Adipose tissue (tissue), 3 donors: Measurements from ENCODE around the gene ACTG1. TPM values are rescaled to one million over a fixed set of nuclear protein-coding genes. Genes with fewer than 3 reads are reported as not detected.

ENCODE experiments used
- H3K27ac ChIP-seq: one replicate; pipeline ENCODE4 v1.5.1; 2013; ENCODE audit warnings: low read depth, low read length
- WGBS, 3 donors: extraction: QIAGEN DNeasy Blood & Tissue Kit; methylation state at CpG; one replicate each; pipeline ENCODE4 v1.1.7; 2013; 5-methylcytosine and 5-hydroxymethylcytosine counted together
- polyA plus RNA-seq, 3 donors: library from polyadenylated mRNA; stranded (reverse); fragments of 200-250 nt; gene quantifications; one replicate each; pipeline ENCODE4 v1.2.3, GENCODE V29; 2013
- donor health status: healthy with polysubstance abuse.
- donor health status: Bipolar disorder and iron deficiency.
- donor health status: healthy.

The ACTG1 gene
- polyA plus RNA-seq, 3 donors = 1,930 to 3,527 (median 2,831) TPM

DNA sequence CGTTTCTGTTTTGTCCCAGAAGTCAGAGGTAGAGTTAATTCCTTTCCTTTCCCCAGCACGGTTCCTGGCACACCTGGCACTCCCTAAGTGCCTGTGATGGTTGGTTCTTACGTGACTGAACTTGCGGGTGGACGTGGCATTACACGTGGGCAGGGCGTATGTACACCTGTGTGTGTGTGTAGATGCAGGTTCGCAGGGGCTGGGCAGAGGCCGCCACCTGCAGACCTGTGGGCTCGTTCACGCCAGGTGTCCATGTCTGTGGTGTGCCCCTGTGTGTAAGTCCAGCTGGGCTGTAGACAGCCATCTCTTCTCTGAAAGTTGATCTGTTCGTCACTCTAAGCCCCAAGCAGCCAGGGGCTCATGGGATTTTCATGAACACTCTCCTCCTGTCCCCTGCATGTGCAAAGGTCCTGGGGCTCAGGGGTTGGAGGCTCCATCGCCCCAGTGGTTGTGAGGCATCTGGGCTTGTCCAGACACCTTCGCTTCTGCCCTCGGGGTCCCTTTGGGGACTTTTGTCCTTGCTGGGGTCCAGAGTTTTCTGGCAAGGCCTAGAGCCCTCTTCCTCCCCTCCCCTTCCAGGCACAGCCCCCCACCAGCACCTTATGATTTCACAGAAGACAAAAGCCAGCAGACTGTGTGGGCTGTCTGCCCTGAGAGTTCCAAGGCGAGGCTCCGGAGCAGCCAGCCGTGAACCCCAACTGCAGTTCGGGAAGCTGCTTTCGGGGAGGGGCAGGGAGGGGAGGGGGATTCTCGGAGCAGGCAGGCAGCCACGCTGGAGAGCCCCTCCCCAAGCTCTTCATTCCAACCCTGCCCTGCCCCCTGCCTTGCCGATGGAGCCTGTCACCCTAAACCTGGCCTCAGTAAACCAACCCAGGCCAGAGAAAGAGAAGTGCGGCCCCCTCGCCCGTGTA is 10.1 kb upstream of the ACTG1 start:
- 70 to 81% (median 70%) methylated on average over 26 of the region's 26 CpGs for WGBS, 3 donors

DNA sequence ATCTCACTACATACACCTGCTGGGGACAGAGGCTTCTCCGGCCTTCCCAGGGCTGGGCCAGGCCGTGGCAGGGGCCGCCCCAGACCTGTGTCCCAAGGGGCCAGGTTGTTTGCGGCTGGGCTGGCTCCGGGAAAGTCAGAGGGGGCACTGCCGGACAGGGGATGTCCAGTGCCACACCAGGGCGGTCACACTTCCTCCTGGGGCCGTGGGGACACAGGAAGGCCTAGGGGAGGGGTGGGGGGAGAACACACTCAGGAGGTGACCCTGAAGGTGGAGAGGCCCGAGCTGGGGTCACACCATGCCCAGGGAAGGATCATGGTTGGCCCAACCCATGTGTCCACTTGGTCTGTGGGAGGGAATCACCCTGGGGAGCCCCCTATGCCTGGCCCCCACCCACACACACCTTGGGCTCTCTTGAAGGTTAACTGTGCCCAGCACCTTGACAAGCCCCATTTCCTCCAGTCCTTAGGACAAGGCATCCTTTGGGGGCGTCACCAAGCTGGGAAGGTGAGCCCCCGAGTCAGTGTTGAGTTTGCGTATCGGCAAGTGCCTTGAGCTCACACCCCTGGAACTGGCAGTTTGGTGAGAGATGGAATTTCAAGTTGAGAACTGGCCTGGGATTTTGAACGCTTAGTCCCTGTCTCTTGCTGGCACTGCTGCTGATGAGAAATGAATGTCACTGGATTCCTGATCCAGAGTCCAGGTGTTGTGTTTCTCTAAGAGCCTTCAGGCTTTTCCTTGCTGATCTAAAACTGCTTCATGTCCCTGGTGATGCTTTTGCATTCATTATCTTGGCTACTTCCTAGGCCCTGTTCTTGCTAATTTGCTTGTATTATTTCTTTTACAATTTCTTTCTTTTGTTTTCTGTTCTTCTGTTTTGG is 7.7 kb upstream of the ACTG1 start:
- H3K27ac ChIP-seq = no peak overlapping the region
- WGBS, 3 donors = 66 to 80% (median 71%) methylated on average over 13 to 14 of the region's 14 CpGs

More for the DNA sequence above, 10.1 kb upstream of the ACTG1 start:
- H3K27ac ChIP-seq = no peak overlapping the region

DNA sequence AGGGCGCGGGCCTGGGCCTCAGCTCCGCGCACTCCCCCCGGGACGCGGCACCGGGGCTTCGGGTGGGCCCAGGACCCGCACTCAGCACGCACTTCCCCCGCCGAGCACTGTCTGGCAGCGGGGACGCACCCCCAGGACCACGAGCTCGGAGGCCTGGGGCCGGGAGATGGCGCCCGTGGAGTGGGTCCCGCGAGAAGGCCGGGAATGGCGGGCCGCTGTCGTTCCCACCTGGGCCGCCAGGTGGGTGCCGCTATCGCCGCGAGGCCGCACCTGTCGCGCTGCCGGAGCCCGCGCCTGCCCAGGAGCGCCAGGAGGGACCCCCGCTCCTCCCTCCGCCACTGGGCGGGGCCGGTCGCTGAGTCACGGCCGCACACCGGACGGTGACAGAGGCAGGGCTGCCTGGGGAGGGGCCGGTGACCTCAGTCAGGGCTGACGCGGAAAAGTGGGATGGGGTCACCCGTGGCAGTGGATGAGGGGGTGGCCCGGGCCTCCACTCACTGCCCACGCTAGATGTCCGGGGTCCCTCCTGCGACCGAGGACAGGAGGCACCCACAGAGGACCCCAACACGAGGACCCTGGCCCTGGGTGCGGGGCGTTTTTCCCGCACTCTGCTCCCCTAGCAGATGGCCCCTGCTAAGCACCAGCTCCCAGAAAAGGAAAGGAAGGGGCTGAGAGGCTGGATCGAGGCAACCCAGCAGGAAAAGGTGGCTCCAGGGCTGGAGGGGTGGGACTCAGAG is 6.9 kb upstream of the ACTG1 start:
- WGBS, 3 donors = 5 to 9% (median 8%) methylated on average over 46 to 61 of the region's 61 CpGs

DNA sequence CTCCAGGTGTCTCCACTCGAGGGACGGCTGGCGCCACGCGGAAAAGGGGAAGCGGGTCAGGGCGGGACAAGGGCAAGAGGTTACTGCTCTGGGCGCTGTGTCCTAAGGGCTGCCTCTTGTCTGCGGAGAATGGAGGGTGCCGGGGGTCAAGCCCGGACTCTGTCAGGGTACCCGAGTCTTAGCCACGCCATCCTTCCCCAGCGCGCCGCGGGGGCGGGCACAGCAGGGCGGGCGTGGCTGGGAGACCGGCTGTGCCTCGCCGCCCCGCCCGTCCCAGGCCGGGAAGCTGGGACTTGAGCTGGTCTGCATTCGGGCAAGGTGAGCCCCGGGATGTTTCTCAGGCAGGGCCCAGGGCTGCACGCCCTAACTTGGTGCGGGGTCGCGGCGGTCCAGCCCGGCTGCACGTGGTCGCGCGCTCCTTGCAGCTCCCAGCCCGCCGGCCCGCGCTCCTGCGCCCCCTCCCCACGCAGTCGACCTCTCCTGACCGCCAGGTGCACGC is 6.2 kb upstream of the ACTG1 start:
- WGBS, 3 donors = 1 to 19% (median 2%) methylated on average over 36 to 47 of the region's 47 CpGs
- peak overlapping the region; percentile 1 for H3K27ac ChIP-seq

More for the DNA sequence above, 6.9 kb upstream of the ACTG1 start:
- no peak overlapping the region for H3K27ac ChIP-seq

DNA sequence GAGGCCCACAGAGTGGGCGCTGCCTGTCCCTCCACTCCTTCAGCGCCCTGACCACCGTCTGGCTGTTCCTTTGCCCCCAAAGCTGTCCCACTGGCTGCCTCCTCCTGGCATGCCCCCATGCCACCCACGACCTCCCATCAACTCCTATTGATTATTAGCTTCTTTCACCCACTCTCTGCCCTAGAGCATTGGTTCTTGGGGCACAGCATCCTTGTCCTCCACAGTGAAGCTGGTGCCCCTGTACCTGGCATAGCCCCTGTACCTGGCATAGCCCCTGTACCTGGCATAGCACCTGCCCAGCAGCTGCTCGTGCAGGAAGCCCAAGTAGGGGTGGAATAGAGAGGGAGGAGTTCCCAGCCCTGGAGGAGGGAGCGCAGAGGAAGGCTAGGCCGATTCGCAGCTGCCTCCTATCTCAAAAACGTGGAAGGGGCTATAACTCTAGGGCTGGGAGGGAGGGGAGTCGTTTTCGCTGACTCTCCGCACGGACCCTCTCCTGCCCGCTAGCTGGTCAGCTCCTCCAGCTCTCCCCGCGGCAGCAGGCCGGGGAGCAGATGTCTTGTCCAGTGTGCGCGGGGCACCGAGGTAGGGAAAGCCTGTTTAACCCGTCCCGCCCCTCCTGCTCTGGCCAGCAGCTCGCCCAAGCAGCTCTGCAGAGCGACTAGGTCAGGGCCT is 5.7 kb upstream of the ACTG1 start:
- H3K27ac ChIP-seq = peak overlapping the region; percentile 1
- WGBS, 3 donors = 42 to 56% (median 45%) methylated on average over 21 to 24 of the region's 24 CpGs

DNA sequence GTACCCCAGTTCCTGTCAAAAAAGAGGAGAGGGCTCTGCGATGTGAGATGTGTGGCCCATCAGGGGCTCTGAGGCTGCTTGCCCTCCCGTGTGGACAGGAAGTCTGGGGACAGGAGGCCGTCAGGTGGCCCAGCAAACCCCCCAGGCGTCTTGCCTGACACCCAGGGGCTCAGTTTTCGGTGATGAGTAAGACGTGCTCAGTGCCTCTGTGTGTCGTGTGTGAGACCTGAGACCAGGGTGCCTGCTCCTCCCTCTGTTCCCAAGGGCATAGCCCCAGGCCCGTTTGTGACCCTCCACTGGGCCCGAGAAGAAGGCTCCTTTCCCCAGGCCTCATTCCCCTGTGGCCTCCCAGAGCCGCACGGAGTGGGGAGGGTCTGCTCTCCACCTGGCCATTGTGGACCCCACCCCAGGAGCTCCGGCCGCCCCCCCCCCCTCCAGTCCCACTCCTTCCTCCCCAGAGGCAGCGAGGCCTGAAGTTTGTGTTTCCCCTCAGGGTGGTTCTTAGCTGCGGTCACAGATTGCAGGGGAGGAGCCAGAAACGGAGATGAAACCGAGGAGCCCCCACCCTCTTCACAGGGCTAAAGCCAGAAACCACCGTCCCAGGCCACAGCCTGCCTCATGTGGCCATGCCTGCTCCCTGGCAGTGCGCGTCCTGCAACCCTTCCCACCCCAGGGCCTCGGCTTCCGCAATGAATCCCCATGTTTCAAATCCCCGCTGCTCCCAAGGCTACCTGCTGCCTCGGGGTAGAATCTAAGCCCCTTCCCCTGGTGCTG is 4.9 kb upstream of the ACTG1 start:
- H3K27ac ChIP-seq = no peak overlapping the region
- WGBS, 3 donors = 63 to 75% (median 70%) methylated on average over 23 to 24 of the region's 24 CpGs

DNA sequence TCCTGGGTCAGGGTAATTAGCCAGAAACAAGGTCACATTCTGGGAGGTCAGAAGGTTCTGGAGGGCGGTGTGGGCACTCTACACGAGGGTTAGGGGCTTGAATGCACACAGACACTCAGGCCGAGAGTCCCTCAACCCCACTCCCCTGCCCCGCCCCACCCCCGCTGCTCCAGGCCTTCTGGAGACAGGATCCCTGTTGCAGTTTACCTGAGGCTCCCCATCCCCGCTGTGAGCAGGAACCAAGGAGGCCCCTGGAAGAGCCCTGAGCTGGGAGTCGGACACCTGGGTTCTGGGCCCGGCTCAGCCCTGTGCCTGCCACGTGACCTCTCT is 4.4 kb upstream of the ACTG1 start:
- no peak overlapping the region for H3K27ac ChIP-seq
- 85 to 93% (median 89%) methylated on average over 9 of the region's 9 CpGs for WGBS, 3 donors

DNA sequence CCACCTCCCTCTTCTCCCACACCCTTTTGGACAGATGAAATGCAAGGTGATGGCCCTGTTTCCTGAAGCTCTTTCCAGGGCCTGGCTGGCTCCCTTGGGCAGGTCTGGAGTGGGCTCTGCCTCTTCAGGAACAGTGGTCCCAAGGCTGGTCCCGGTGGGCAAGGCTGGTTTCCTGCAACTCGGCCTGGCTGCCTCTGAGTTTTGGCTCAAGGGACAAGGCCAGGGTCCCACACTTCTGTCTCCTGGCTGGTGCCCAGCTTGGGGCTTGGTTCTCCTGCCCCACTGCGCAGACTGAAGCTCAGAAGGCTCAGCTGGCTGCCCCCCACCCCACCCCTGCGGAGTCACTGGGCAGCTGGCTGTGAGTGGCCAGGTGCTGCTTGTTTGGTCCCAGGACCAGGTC is 3.8 kb upstream of the ACTG1 start:
- no peak overlapping the region for H3K27ac ChIP-seq
- 73 to 84% (median 84%) methylated on average over 4 of the region's 4 CpGs for WGBS, 3 donors

DNA sequence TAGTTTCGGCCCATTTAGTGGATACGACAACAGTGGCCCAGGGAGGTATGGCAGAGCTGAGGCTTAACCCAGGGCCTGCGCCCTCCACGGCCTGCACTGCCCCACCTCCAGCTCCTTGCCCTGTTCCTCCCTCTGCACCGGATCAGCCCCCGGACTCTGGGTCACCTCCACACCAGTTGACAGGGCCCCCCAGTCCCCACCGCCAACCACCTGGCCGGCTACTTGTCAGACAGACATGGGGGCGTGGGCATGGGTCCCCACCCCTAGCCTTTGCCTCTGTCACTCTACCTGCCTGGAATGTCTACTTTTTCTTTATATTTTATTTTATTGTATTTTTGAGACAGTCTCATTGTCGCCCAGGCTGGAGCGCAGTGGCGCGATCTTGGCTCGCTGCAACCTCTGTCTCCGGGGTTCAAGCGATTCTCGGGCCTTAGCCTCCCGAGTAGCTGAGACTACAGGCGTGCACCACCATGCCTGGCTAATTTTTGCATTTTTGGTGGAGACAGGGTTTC is 3.0 kb upstream of the ACTG1 start:
- WGBS, 3 donors = 53 to 72% (median 60%) methylated on average over 19 of the region's 19 CpGs

DNA sequence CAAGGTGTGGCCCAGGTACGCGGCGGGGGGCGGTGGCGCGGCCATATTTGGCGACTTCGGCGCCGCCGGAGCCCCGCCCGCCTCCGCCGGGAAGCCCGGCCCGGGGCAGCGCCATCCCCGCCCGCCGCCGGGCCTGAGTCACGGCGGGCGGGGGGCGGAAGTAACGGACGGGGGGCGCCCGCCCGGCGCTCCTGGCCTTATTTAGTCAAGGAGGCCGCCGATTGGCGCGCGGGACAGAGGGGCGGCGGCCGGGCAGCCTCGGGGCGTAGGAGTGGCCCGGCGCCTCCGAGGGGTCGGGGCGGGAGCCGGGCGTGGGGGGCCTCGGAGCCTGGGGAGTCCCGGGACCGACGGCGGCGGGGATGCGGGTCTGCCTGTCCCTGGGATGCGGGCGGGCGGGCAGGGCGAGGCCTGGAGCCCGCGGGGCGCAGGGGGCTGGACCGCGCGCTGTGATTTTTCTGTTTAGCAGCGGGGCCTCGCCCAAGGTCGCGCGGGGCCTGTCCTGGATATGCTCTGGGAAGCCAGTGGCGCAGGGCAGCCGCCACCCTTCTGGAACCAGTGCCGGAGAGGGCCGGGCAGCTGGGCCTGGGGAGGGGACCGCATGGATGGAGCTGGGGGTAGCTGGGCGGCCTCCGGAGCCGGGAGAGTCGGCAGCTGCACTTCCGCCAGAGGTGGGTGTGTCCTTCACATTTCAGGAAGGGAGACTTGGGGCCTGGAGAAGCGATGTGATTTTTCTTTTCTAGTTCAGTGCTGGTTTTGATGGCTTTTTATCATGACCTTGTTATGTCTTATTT is 2.3 kb upstream of the ACTG1 start:
- 0 to 1% (median 0%) methylated on average over 48 to 82 of the region's 82 CpGs for WGBS, 3 donors
- H3K27ac ChIP-seq = peak overlapping the region; percentile 99

More for the DNA sequence above, 3.0 kb upstream of the ACTG1 start:
- H3K27ac ChIP-seq = no peak overlapping the region

DNA sequence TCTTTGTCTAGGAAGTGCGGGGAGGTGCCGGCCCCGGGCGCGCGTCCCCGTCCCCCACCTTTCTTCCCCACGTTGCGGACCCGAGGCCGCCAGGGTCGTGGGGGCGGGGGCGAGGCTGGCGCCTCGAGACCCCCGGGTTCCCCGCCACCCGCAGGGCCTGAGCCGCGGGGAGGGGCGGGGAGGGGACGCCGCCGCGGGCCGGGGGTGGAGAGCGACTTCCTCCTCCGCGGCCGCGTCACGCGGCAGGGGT is 1.8 kb upstream of the ACTG1 start:
- peak overlapping the region; percentile 99 for H3K27ac ChIP-seq
- WGBS, 3 donors = 0 to 2% (median 1%) methylated on average over 21 to 34 of the region's 34 CpGs

DNA sequence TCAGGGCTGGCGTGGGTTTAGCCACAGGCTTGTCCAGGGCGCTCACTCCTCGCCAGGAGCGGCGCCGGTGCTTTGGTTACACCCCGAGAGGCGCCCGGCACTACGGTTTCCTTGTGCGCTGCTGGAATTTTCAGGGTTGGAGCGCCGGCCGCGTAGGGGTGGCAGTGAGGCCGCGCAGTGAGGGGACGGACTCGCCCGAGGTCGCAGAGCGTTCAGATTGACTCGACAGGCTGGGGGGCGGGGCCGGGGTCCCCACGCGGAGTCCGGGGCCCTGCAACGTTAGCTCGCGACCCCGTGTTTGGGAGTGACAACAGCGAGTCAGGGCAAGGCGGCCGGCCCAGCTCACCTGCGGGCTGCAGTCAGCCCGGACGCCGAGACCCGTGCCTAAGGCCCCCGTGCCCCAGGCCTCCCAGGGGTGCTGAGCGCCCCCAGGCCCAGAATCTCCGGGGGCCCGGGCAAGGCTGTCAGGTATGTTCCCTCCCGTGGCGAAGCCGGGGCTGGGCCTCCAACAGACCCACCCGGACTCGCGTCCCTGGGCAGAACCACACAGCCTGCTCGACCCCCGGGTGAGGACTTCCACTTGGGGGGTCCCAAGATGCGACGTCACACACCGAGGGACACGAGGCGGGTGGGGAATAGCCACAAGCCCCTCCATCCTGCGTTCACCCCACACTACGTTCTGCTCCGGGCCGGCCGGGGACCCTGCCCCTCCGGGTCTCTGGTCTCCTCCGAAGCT is 1.3 kb upstream of the ACTG1 start:
- 1% methylated on average over 58 to 64 of the region's 64 CpGs for WGBS, 3 donors

DNA sequence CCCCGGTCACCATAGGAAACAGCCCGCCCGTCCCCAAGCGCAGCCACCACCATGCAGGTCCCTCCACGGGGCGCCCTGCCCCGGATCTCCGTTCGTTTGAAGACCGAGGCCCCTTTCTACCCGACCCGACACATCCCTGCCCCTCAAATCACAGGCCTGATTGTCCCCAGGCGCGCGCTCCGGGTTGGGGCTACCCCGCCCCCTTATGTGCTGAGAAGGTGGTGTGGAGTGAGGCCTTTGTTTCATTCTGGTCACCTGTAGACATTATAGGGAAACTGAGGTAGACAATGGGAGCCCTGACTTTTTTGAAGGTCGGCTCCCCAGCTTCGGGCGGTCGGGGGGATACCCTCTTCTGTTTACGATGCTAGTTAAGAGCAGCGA is 763 bp upstream of the ACTG1 start:
- H3K27ac ChIP-seq = peak overlapping the region; percentile 99
- 0 to 2% (median 1%) methylated on average over 18 to 23 of the region's 23 CpGs for WGBS, 3 donors

More for the DNA sequence above, 1.3 kb upstream of the ACTG1 start:
- H3K27ac ChIP-seq = peak overlapping the region; percentile 99

DNA sequence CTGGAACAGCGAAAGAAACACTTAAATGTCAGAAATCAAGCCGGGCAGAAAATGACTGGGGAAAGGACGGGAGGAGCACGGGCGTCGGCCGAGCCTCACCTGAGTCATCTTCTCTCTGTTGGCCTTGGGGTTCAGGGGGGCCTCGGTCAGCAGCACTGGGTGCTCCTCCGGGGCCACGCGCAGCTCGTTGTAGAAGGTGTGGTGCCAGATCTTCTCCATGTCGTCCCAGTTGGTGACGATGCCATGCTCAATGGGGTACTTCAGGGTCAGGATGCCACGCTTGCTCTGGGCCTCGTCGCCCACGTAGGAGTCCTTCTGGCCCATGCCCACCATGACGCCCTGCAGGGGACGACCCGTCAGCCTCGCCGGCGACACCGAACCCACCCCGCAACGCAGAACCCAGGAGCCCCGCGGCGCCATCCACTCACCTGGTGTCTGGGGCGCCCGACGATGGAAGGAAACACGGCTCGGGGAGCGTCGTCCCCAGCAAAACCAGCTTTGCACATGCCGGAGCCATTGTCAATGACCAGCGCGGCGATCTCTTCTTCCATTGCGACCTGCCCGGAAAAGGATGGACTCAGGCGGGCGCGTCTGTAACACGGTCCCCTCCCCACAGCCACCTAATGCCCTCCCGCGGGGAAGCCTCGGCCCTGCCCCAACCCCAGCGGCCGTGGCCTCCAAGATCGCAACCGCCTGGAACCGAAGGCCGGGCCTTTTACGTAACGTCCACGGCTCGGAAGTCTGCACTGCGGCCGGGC is 616 bp downstream of the ACTG1 start:
- WGBS, 3 donors = 1% methylated on average over 59 to 62 of the region's 62 CpGs
- peak overlapping the region; percentile 29 for H3K27ac ChIP-seq

DNA sequence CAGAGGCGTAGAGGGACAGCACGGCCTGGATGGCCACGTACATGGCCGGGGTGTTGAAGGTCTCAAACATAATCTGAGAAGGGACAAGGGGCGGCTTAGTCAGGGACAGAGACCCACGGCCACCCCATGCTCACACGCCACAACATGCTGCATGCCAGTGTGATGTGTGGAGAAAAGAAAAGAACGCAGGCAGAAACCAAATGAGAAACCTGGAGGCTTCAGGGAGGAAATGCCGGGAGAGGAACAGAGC is 1.1 kb downstream of the ACTG1 start:
- H3K27ac ChIP-seq = no peak overlapping the region
- WGBS, 3 donors = 2 to 3% (median 2%) methylated on average over 9 of the region's 9 CpGs
